ENCODE data around the gene LY6G6F. TPM values are rescaled to one million over a fixed set of nuclear protein-coding genes. Genes with fewer than 3 reads are reported as not detected.

Gene LY6G6F
- total and polyA plus RNA-seq, 8 donors = not detected

- Histone ChIP-seq H3K27me3 (no peaks in the 10 kb centered on the region), H3K9me3 (no peaks in the 10 kb centered on the region), H3K27ac (no peak overlapping the region), H3K4me3 (no peak overlapping the region), H3K4me1 (peaks cover 4 to 20% (median 12%) of the 10 kb centered on the region in 4 donors), H3K36me3 (peaks cover 84 to 100% (median 100%) of the 10 kb centered on the region in 4 donors)
- TF ChIP-seq POLR2A (IDR thresholded peaks at IDR 0.05) (no peak), CTCF (IDR thresholded peaks at IDR 0.05) (no peak), POLR2AphosphoS5 (IDR thresholded peaks at IDR 0.05) (no peak), EP300 (IDR thresholded peaks at IDR 0.05) (no peak)
- intact Hi-C loops (cut with DNase I; ENCODE audit: low total_unique reads) = no loop called here
- DNase-seq = no peak
- WGBS, 5 donors = 71 to 83% (median 78%) methylated on average over 4 of the region's 4 CpGs
Observed at GRCh38 chr6:31692353-31692752, 14.3 kb upstream of the LY6G6F start.

- H3K27ac ChIP-seq = no peak overlapping the region
- TF ChIP-seq POLR2A (IDR thresholded peaks at IDR 0.05) = no peak
- no peak for TF ChIP-seq POLR2AphosphoS5 (IDR thresholded peaks at IDR 0.05)
- no peak for TF ChIP-seq CTCF (IDR thresholded peaks at IDR 0.05)
- no peak for TF ChIP-seq EP300 (IDR thresholded peaks at IDR 0.05)
- 87 to 91% (median 89%) methylated on average over 9 of the region's 9 CpGs for WGBS, 5 donors
- intact Hi-C loops (cut with DNase I; ENCODE audit: low total_unique reads) = no loop called here
- peaks cover 80 to 100% (median 100%) of the 10 kb centered on the region in 4 donors for H3K36me3 ChIP-seq
- no peak for DNase-seq
- no peak overlapping the region for H3K4me3 ChIP-seq
- H3K4me1 ChIP-seq = peaks cover 4 to 20% (median 12%) of the 10 kb centered on the region in 4 donors
- no peaks in the 10 kb centered on the region for H3K9me3 ChIP-seq
- H3K27me3 ChIP-seq = no peaks in the 10 kb centered on the region
Observed at GRCh38 chr6:31692886-31693285, 13.8 kb upstream of the LY6G6F start.

GRCh38 chr6:31693535-31693934 is 13.1 kb upstream of the LY6G6F start:
- intact Hi-C loops (cut with DNase I; ENCODE audit: low total_unique reads) = no loop called here
- TF ChIP-seq CTCF (IDR thresholded peaks at IDR 0.05) = no peak
- no peak for TF ChIP-seq POLR2A (IDR thresholded peaks at IDR 0.05)
- no peak for TF ChIP-seq POLR2AphosphoS5 (IDR thresholded peaks at IDR 0.05)
- TF ChIP-seq EP300 (IDR thresholded peaks at IDR 0.05) = no peak
- peaks cover 74 to 100% (median 97%) of the 10 kb centered on the region in 4 donors for H3K36me3 ChIP-seq

GRCh38 chr6:31697555-31697954 is 9.1 kb upstream of the LY6G6F start:
- WGBS, 5 donors = 35 to 45% (median 39%) methylated on average over 3 of the region's 3 CpGs
- Histone ChIP-seq H3K36me3 (peaks cover 42 to 85% (median 80%) of the 10 kb centered on the region in 4 donors), H3K4me3 (no peak overlapping the region), H3K4me1 (peaks cover 11 to 36% (median 20%) of the 10 kb centered on the region in 4 donors), H3K27me3 (no peaks in the 10 kb centered on the region), H3K9me3 (no peaks in the 10 kb centered on the region), H3K27ac (no peak overlapping the region)
- TF ChIP-seq EP300 (IDR thresholded peaks at IDR 0.05) (no peak), POLR2A (IDR thresholded peaks at IDR 0.05) (no peak), POLR2AphosphoS5 (IDR thresholded peaks at IDR 0.05) (no peak), CTCF (IDR thresholded peaks at IDR 0.05) (no peak)
- no peak for DNase-seq
- intact Hi-C loops (cut with DNase I; ENCODE audit: low total_unique reads) = no loop called here

More at GRCh38 chr6:31693535-31693934, 13.1 kb upstream of the LY6G6F start:
- Histone ChIP-seq H3K27me3 (no peaks in the 10 kb centered on the region), H3K4me3 (no peak overlapping the region), H3K4me1 (peaks cover 4 to 22% (median 12%) of the 10 kb centered on the region in 4 donors), H3K9me3 (no peaks in the 10 kb centered on the region), H3K27ac (no peak overlapping the region)
- no peak for DNase-seq
- 80 to 100% (median 92%) methylated on average over 4 to 6 of the region's 6 CpGs for WGBS, 5 donors
